HG02588 (cell line): ENCODE results near the gene SLC6A3.

Experiments used
- ATAC-seq: cut with Tn5 transposase; IDR thresholded peaks from one replicate; pipeline ENCODE4 v1.9.1; 2021; ENCODE audit warnings: mild to moderate bottlenecking, moderate library complexity; ENCODE audit not compliant: unreplicated experiment

The SLC6A3 gene

DNA sequence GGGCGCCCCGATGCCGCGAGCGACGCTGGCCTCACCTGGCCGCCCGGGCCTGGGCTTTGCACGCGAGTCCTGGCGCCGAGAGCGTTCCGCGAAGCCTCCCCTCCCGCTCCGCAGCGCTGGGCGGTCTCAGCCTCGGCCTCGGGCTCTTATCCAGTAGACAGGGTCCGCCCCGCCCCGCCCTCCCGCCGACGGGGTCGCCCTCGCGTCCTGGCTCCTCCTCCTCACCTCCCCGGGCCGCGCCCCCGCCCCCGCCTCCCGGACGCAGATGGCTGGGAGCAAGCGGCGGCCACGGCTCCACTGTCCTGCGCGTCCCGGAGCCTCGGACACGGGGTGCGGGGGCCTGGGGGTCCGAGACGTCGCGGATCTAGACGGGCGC is at the start of gene SLC6A3:
Gene SLC6A3, minus strand, starts transcription at position 128 of the 376 bp plus-strand sequence. CDS start 2,243 bp downstream, outside the sequence.
- ATAC-seq = no peak

DNA sequence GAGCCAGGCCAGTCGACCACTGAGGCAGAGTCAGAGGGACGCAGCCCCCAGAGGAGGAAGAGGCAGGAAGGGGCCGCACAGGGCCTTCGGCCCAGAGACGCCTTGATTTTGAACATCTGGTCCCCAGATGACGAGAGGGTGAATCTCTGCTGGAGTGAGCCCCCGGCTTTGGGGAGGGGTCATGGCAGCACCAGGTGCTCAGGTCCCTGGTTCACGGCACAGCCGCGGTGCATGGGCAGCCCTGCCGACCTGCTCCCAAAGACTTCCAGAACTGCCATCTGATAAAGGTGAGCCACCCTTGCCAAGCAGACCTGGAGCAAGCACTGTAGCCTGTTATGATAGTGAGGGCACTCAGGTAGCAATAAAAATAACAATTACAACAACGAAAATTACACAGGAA is 48.7 kb upstream of the SLC6A3 start:
- ATAC-seq = no peak

DNA sequence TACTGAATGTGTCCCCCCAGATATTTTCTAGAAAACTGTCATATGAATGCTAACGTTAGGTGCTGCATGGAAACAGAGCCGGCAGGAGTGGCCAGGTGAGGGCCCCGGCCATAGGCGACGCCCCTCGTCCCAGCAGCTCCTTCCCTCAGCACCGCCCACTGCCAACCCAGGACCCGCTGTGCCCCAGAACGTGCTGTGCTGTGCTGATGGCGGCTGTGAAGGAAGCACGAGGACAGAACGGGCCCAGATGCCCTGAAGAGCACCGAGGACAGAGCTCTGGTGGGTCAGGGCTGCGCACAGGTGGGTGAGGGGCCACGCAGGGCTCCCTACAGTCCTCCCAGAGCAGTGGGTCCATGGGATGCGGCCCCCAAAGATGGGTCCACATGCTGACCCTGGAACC is 48.2 kb upstream of the SLC6A3 start:
- no peak for ATAC-seq

DNA sequence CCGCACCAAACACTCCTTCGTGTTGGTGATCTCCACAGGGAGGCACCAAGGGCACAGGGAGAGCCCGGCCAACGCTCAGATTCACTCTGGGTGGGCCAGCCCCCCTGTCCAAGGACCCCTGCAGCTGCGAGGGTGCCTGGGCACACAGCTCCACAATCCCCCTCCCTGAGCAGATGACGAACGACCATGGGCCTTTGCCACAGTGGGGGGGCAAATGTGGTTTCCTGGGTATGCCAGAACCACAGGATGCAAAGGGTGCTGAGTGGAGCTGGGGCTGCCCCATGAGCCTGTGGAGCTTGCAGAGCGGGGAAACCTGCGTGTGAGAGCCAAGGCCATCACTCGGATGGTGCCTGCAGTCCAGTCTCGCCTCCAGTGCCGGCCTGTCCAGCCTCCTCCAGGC is 47.5 kb upstream of the SLC6A3 start:
- ATAC-seq = no peak

DNA sequence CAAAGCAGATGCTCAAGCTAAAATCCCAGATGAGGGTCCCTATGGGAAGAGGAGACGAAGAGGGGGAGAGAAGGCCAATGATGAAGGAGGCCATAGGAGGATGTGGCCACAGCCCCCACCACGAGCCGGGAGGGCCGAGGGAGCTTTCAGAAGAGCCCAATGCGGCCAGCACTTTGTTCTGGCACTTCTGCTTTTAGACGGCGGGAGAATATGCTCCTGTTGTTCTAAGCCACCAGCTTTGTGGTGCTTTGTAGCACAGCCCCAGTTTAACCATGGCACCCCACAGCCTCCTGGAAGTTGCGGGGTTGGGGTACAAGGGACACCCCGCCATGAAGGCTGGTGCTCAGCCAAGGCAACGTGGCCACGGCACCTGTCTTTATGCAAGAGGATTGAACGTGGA is 45.1 kb upstream of the SLC6A3 start:
- ATAC-seq = no peak

DNA sequence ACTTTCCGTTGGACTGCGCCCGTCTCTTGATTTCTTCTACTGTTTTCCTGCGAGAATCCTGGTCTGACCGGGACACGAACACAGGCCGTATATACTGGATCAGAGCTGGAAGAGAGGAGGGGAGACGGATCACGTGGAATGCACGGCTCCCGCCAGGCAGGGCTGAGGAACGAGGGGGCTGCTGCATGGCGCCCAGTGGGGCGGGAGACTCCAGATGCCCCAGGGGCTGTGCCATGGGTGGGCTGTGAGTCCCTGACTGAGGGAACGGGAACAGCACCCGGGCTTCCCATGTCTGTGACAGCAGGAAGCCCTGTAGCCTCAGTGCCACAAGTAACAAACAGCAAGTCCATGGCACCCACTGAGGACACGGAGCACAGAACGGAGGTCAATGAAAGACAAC is 44.5 kb upstream of the SLC6A3 start:
- ATAC-seq = no peak

DNA sequence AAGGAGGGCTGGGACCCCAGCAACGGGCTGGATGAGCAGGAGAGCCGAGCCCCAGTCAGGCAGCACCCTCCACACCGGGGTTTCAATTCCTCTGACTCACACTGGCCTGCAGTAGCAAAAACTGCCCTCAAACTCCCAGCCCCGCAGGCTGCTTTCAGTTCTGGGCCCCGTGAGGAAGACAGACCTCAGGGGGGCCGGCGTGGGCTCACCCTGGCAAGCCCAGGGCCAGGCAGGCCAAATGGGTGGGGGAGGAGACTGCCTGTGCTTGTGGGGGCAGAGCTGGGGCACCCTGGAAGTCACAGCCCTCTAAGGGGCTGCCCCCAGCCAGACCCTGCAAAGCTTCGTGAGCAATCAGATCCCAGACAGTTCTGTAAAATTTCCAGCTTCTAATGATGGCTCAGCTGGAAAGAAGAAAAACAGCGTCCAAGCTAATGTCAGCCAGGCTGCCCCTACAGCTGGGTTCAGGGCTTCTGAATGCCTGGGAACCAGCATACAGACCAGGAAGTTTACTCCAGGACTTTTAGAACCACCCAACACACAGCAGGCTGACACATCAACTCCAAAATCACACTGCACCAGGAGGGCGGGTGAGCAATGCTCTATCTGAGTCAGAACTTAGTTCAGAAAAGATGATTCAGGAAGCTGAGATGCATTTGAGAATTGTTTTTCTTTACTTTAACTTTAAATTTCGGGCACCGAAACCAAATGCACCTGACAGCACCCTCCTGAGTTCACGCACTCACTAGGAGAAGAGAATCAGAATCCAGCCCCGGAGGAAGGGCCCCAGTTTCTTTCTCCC is 43.8 kb upstream of the SLC6A3 start:
- peak; percentile 35 for ATAC-seq

DNA sequence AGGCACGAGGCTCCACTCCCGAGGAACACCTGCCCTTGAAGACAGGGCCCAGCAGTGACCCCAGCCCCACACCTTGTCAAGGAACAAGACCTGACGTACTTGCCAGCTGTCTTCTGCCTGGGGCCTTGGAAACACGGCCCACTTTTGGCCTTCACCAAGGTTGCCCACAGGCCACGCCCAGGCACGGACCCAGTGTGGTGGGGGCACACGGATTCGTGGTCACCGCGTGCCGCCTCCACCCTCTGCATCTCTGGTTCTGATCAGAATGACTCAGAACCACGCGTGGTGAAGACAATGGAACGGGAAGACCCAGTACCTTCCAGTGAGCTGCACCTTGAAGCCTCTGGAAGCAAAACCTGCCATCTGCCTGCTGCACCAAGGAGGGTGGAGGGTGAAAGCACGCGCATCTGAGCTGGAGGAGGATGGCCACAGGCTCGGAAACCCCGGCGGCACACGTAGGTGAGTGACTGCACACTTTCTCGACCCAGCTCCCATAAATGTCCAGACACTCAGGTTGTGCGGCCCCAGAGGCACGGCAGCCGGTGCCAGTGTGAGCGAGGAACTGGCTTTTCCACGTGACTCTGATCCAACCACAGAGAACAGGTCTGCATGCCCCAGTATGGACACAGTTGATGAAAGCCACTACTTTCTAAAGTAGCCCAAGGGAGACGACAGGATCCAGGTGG is 42.0 kb upstream of the SLC6A3 start:
- ATAC-seq = no peak

DNA sequence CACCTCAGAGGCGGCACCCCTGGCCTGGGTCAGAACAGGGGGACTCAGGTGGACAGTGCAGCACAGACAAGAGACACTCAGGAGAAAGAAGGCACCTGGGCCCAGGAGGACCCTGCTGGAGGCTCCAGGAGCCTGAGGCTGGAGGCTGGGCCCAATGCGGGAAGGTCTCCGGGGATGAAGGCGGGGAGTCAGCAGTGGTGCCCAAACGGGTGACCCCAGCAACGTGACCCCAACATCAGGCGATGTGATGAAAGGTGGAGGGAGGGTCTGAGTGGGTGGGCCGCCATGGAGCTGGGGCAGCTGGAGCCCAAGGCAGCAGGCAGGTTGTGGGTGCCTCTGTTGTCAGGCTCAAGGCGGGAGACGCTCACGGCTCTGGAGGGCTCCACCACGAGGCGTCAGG is 41.0 kb upstream of the SLC6A3 start:
- ATAC-seq = no peak

DNA sequence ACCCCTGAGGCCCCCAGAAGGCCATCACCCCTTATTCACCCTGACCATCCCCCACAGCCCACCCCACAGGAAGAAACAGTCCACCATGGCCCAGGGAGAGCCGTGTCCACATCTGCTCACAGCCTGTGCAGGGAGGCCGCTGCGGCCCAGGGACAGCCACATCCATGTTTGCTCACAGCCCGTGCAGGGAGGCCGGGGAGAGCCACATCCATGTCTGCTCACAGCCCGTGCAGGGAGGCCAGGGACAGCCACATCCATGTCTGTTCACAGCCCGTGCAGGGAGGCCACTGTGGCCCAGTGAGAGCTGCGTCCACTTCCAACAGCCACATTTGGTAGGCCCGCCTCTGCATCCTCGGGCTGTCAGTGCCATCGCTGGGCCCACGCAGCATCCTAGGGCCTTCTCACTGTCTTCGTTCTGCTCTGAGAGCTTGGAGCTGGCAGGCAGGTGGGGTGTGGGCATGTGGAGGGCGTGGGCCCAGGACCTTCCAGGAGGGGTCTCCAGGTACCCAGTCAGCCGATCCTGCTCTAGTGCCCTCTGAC is 40.4 kb upstream of the SLC6A3 start:
- ATAC-seq = no peak

DNA sequence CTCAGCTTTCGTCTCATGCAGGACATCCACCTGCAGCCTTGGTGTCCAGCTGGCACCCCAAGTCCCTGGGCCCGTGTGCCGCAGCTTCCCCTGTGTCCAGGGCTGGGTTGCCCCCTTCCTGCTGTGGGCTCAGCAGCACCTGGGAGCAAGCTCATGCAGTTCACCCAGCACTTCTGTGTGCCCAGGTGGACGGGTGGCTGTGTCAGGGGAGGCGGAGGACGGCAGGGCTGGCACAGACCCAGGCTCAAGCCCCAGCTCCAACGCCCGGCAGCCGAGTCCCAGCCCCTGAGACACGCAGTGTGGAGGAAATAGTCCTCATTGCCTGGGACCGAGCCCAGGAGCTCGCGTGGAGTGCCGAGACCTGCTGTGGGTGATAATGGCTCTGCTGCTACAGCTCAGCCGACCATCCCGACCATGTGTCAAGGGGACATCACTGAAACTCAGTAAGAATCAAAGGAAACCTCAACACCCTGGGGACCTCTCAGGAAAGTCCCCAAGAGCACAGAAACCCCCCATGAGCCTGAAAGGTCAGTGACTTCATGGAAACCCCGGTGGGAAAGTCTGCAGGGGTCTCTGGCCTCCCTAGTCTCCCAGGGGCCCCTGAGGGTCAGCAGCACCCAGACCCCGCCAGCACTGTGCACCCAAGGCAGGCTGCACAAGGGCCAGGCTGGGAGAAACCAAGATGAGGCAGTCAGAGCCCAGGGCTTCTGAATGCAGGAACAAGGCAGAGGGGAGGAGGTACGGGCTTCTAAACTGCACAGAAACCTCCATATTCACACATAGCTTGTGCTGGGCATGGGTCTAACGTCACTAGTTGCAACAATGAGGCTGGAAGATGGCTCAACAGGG is 39.7 kb upstream of the SLC6A3 start:
- peak; percentile 59 for ATAC-seq

DNA sequence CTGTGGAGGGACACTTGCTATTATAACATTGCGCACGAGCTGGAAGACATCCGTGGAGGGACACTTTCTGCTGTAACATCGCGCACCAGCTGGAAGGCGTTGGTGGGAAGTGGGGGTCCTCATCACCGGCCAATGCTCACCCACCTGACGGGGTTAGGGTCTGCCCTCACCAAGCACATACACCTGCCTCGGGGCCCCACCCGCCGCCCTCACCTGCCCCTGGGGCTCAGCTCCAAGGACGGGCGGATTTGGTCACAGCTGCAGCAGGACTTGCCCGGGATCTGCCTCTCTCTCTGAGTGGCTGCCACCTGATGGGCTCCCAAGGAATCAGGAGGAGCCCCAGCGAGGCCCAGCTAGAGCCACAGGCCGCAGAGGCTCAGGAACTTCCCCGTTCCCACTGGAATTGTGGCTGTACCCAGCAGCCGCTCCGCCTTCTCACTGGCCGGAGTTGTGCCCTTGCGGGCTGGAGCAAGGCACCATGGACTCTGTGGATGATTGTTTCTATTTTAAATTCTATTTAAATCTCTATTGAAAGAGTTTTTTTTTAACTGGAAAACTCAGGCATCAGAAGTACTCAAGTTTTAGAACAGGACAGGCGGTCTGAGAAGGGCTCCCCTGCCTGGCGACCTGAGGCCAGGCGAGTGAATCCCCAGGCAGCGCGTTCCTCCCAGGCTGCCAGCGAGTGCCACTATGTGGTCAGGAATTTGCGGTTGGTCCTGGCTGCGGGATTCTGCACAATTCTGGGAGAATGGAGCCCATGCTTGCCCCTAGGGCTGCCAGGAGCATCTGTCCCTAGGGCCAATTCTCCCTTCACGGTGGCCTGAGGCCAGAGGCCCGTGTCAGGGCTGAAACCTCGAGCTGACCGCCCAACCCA is 38.9 kb upstream of the SLC6A3 start:
- ATAC-seq = no peak

DNA sequence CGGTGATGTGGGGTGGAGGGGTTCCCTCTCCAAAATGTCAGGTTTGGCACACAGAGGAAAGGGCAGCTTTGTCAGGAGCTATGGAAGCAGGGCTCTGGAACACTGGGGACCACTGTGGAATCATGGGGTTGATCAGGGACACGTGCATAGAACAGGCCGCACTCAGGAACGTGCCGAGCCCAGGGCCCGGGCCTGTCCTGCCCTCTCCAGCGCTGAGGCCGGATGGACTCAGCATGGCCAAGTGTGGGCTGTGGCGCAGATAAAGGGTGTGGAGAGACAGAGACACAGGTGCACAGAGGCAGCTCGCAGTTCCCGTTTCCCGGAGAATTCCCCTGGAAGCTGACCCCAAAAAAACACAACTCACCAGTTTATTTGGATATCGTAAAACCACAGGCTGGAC is 37.8 kb upstream of the SLC6A3 start:
- ATAC-seq = no peak

DNA sequence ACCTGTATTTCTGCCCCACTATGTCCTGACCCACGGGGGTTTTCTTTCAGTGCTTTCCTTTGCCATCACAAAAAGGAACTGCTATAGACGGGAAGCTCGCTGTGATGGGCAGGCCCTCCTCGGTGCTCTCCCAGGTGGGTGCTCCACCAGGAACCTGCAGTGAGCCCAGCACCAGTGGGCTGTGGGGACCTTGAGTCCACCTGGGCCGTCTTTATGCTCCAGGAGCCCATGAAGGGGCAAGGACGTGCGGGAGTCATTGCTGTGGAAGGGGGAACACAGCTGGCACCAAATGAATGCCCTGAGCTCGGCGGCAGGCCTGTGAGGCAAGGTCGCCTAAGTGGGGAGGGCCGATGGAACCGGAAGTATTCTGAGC is 36.7 kb upstream of the SLC6A3 start:
- no peak for ATAC-seq

DNA sequence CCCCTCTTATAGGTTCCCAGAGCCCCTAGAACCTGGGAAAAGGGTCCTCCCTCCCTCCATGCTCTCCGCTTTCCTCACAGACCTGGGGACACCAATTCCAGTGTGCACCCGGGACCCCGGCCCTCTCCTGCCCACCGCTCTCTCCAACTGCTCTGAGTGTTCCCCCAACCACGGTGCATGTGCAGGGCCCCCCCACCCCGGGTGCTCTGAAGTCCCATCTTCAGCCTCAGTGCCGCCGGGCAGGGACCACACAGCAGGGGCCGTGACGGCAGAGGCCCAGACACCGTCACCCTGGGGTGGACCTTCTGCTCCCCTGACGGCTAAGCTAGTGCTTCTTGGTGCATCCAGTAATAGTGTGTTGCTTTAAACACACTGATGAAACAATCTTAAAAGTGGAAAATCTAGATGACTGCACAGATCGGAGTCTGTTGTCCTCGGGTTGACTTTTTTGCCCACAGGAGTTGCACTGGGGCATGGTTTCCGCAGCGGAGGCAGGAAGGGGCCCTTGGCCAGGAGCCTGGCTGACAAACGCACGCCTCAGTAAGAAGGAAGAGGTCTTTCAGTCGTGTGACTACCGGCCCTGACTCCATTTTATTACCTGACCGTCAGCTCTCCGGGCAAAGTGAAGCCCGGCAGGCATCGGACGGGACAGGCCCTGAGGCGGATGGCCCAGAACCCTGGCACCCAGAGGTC is 36.2 kb upstream of the SLC6A3 start:
- no peak for ATAC-seq

DNA sequence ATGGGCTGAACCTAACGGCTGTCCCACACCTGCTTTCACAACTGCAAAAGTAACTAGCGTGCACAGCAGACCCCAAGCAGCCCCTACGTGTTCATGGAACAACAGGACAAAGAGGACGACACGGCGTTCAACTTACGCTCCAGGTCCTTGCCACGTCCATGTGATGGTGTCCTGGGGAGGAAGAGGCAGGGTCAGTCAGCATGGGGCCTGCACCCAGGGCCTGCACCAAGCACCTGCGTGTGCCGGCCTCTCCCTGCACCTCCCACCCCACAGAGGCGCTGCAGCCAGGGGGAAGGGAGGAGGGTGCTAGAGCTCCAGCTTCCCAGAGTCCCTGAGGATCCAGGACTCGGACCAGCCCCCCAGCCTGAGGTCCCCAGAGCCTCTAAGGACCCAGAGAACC is 35.6 kb upstream of the SLC6A3 start:
- ATAC-seq = no peak

DNA sequence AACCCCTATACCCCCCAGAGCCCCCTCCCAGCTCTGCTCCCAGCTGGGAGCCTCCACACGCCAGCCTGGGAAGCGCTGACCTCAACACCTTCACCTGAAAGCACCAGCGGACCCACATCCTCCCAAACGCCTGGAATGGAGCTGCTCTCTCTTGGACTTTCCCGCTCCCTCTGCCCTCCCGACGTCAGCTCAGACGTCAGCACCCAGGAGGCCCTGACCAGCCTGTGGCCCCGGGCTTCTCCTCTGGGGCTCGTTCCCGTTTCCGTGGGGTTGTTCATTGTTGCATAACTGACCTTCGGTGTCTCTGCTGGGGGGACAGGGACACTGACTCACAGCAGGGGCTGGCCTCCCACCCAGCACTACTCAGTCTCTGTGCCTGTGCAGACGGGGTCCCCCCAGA is 35.0 kb upstream of the SLC6A3 start:
- ATAC-seq = no peak

DNA sequence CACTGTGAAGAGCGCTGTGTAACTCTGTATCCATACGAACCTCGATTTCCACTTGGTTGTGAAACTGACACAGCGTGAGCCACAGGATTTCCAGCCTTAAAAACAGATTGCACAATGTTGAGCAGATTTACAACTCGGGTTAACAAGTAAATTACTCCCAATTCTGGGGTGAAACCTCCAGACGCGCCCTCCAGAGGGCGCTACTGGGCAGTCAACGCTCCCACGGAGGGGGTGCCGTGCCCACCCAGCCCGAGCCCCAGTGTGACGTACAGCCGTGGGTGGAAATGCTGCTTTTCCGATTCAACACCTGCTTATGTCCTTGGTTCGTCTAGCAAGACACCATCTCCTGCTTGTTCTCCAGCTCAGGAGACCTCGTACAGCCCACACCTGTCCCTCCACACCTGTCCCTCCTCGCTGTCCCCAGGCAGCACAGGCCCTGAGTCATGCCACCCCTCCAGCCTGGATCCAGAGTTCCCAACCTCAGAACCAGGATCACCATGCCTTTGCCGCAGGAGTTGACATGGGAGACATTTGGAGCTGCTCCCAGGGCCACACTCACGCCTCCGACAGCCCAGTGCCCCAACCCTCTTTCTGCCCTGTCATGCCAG is 34.4 kb upstream of the SLC6A3 start:
- no peak for ATAC-seq

DNA sequence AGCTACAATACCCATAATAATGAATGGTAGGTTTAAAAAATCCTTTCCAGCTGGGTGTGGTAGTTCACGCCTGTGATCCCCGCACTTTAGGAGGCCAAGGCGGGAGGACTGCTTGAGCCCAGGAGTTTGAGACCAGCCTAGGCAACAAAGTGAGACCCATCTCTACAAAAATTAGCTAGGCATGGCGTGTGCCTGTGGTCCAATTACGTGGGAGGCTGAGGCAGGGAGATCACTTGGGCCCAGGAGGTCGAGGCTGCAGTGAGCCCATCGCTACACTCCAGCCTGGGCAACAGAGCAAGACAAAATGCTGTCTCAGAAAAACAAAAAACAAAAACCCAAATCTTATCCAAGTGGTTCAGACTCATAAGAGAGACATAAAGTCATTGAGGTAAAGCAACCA is 33.8 kb upstream of the SLC6A3 start:
- no peak for ATAC-seq
